ENCODE results near the gene LMNA.

The LMNA gene

GRCh38 chr1:156081180-156081916, 33.2 kb upstream of the LMNA start:
- TF ChIP-seq CTCF (IDR thresholded peaks at IDR 0.05; ENCODE audit: low read depth, low read length), result no peak
- no peak for DNase-seq (ENCODE audit: low read depth, low spot score)
- in situ Hi-C loops (cut with HindIII; ENCODE audit: low sequenced_read_pairs), result no loop called here
- H3K4me3 ChIP-seq (ENCODE audit: low read depth, low read length), result peak overlapping the region; percentile 86

GRCh38 chr1:156081917-156082308, 32.6 kb upstream of the LMNA start:
- in situ Hi-C loops (cut with HindIII; ENCODE audit: low sequenced_read_pairs), result no loop called here
- H3K4me3 ChIP-seq (ENCODE audit: low read depth, low read length), result peak overlapping the region; percentile 86
- no peak for DNase-seq (ENCODE audit: low read depth, low spot score)
- no peak for TF ChIP-seq CTCF (IDR thresholded peaks at IDR 0.05; ENCODE audit: low read depth, low read length)

GRCh38 chr1:156082309-156083091, 32.0 kb upstream of the LMNA start, which contains the start of gene MEX3A:
MEX3A (minus strand) TSS chr1:156082465; CDS start chr1:156081998, 467 bp downstream.
- peak; percentile 82 for DNase-seq (ENCODE audit: low read depth, low spot score)
- TF ChIP-seq CTCF (IDR thresholded peaks at IDR 0.05; ENCODE audit: low read depth, low read length), result no peak
- in situ Hi-C loops (cut with HindIII; ENCODE audit: low sequenced_read_pairs), result no loop called here

GRCh38 chr1:156083800-156084790, 30.4 kb upstream of the LMNA start:
- in situ Hi-C loops (cut with HindIII; ENCODE audit: low sequenced_read_pairs), result no loop called here
- no peak for TF ChIP-seq CTCF (IDR thresholded peaks at IDR 0.05; ENCODE audit: low read depth, low read length)
- peak overlapping the region; percentile 86 for H3K4me3 ChIP-seq (ENCODE audit: low read depth, low read length)
- no peak for DNase-seq (ENCODE audit: low read depth, low spot score)

More at GRCh38 chr1:156082309-156083091, 32.0 kb upstream of the LMNA start, which contains the start of gene MEX3A:
- H3K4me3 ChIP-seq (ENCODE audit: low read depth, low read length), result peak within 1 kb of the TSS; percentile 86

- no peak overlapping the region for H3K4me3 ChIP-seq (ENCODE audit: low read depth, low read length)
- in situ Hi-C loops (cut with HindIII; ENCODE audit: low sequenced_read_pairs), result no loop called here
- peak; percentile 72 for DNase-seq (ENCODE audit: low read depth, low spot score)
- no peak for TF ChIP-seq CTCF (IDR thresholded peaks at IDR 0.05; ENCODE audit: low read depth, low read length)
These were observed 28.3 kb upstream of the LMNA start for GRCh38 chr1:156086256-156086662.

GRCh38 chr1:156089704-156090103, 24.8 kb upstream of the LMNA start:
- no peak for TF ChIP-seq CTCF (IDR thresholded peaks at IDR 0.05; ENCODE audit: low read depth, low read length)
- no peak for DNase-seq (ENCODE audit: low read depth, low spot score)
- in situ Hi-C loops (cut with HindIII; ENCODE audit: low sequenced_read_pairs), result no loop called here
- no peak overlapping the region for H3K4me3 ChIP-seq (ENCODE audit: low read depth, low read length)

Measured in astrocyte of the spinal cord (primary cell).